ENCODE results near the gene ARID1A.

DNA sequence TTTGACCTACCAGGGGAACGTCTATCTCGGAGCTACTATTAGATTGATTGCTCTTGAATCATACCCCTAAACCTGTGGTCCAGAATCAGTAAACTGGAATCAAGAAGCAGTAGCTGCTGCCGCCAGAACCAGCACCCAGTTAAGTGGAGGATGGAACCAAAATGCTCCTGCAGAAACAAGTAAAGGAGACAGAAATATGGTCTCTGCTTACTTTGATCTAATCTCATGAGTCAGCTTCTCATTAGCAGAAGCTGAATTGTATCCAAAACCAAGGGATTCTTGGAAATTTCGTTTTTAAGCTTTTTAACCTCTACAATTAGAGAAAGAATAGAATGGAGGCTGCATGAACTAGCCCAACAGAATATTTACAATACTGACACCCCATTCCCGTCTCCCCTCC, 49.4 kb downstream of the ARID1A start:
- TF ChIP-seq, protein P1, sequence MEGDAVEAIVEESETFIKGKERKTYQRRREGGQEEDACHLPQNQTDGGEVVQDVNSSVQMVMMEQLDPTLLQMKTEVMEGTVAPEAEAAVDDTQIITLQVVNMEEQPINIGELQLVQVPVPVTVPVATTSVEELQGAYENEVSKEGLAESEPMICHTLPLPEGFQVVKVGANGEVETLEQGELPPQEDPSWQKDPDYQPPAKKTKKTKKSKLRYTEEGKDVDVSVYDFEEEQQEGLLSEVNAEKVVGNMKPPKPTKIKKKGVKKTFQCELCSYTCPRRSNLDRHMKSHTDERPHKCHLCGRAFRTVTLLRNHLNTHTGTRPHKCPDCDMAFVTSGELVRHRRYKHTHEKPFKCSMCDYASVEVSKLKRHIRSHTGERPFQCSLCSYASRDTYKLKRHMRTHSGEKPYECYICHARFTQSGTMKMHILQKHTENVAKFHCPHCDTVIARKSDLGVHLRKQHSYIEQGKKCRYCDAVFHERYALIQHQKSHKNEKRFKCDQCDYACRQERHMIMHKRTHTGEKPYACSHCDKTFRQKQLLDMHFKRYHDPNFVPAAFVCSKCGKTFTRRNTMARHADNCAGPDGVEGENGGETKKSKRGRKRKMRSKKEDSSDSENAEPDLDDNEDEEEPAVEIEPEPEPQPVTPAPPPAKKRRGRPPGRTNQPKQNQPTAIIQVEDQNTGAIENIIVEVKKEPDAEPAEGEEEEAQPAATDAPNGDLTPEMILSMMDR (IDR thresholded peaks at IDR 0.05): no peak
- TF ChIP-seq POLR2AphosphoS5 (IDR thresholded peaks at IDR 0.05) (no peak), EP300 (IDR thresholded peaks at IDR 0.05) (no peak)

Measured in upper lobe of left lung (tissue), 4 donors.